H9 (cell line): ENCODE results near the gene TRIM9. TPM values are rescaled to one million over a fixed set of nuclear protein-coding genes. Genes with fewer than 3 reads are reported as not detected.

Experiments used
- DNase-seq: peaks from one replicate; pipeline ENCODE4 v3.0.0-alpha.2; 2017
- H2AFZ ChIP-seq: one replicate; pipeline ENCODE4 v1.6.1; 2013; ENCODE audit warnings: mild to moderate bottlenecking, low read length, control low read depth, moderate library complexity
- H2AK5ac ChIP-seq: 2 replicates; pipeline ENCODE4 v1.6.1; 2013; ENCODE audit warnings: low read length, control low read depth, mixed read lengths; ENCODE audit not compliant: insufficient read length
- H2BK120ac ChIP-seq: one replicate; pipeline ENCODE4 v1.6.1; 2013; ENCODE audit warnings: low read depth, mild to moderate bottlenecking, low read length, control low read depth, inconsistent platforms; ENCODE audit not compliant: poor library complexity, severe bottlenecking
- H2BK12ac ChIP-seq: 2 replicates; pipeline ENCODE4 v1.6.1; 2013; ENCODE audit warnings: low read length, control low read depth, mixed read lengths, low read depth; ENCODE audit not compliant: insufficient read length
- H2BK15ac ChIP-seq: 2 replicates; pipeline ENCODE4 v1.6.1; 2013; ENCODE audit warnings: low read depth, low read length, control low read depth
- H2BK20ac ChIP-seq: one replicate; pipeline ENCODE4 v1.6.1; 2013; ENCODE audit warnings: low read depth, mild to moderate bottlenecking, low read length, control low read depth, inconsistent platforms; ENCODE audit not compliant: poor library complexity, severe bottlenecking
- H2BK5ac ChIP-seq: 2 replicates; pipeline ENCODE4 v1.6.1; 2013; ENCODE audit warnings: low read length, control low read depth, mixed read lengths; ENCODE audit not compliant: insufficient read length
- H3K14ac ChIP-seq: 2 replicates; pipeline ENCODE4 v1.6.1; 2013; ENCODE audit warnings: low read length, control low read depth; ENCODE audit not compliant: insufficient read depth
- H3K18ac ChIP-seq: 2 replicates; pipeline ENCODE4 v1.6.1; 2013; ENCODE audit warnings: low read depth, mild to moderate bottlenecking, mixed read lengths, low read length, control low read depth; ENCODE audit not compliant: insufficient read length
- H3K23ac ChIP-seq: 2 replicates; pipeline ENCODE4 v1.6.1; 2013; ENCODE audit warnings: low read length, control low read depth, mixed read lengths, low read depth; ENCODE audit not compliant: insufficient read length
- H3K23me2 ChIP-seq: 2 replicates; pipeline ENCODE4 v1.6.1; 2013; ENCODE audit warnings: low read depth, mild to moderate bottlenecking, mixed read lengths, low read length, control low read depth; ENCODE audit not compliant: insufficient read length, poor library complexity, severe bottlenecking
- H3K27ac ChIP-seq: 2 replicates; pipeline ENCODE4 v1.5.1; 2013; ENCODE audit warnings: low read length, control low read depth, mixed read lengths, low read depth; ENCODE audit not compliant: insufficient read length
- H3K27me3 ChIP-seq: 2 replicates; pipeline ENCODE4 v1.6.1; 2013; ENCODE audit warnings: low read length, control low read depth, inconsistent platforms; ENCODE audit not compliant: insufficient read depth
- H3K4ac ChIP-seq: 2 replicates; pipeline ENCODE4 v1.6.1; 2013; ENCODE audit warnings: low read depth, mild to moderate bottlenecking, control low read depth, inconsistent platforms, low read length, moderate library complexity
- H3K4me1 ChIP-seq: 2 replicates; pipeline ENCODE4 v1.6.1; 2013; ENCODE audit warnings: low read length, control low read depth, inconsistent platforms; ENCODE audit not compliant: insufficient read depth
- H3K4me2 ChIP-seq: 2 replicates; pipeline ENCODE4 v1.6.1; 2013; ENCODE audit warnings: low read length, control low read depth, mixed read lengths; ENCODE audit not compliant: insufficient read length, insufficient read depth
- H3K56ac ChIP-seq: 2 replicates; pipeline ENCODE4 v1.6.1; 2013; ENCODE audit warnings: low read depth, mild to moderate bottlenecking, mixed read lengths, low read length, control low read depth; ENCODE audit not compliant: insufficient read length
- H3K79me1 ChIP-seq: 2 replicates; pipeline ENCODE4 v1.6.1; 2013; ENCODE audit warnings: low read depth, mild to moderate bottlenecking, moderate library complexity, low read length, control low read depth, inconsistent platforms; ENCODE audit not compliant: insufficient read depth, poor library complexity, severe bottlenecking
- H3K79me2 ChIP-seq: 2 replicates; pipeline ENCODE4 v1.6.1; 2013; ENCODE audit warnings: low read length, control low read depth, inconsistent platforms; ENCODE audit not compliant: insufficient read depth
- H3K9ac ChIP-seq: 2 replicates; pipeline ENCODE4 v1.6.1; 2013; ENCODE audit warnings: low read length, control low read depth, mixed read lengths; ENCODE audit not compliant: insufficient read length; ENCODE audit errors: extremely low read depth
- H3K9me3 ChIP-seq: one replicate; pipeline ENCODE4 v1.6.1; 2013; ENCODE audit warnings: low read depth, low read length, inconsistent platforms; ENCODE audit not compliant: control insufficient read depth
- H3T11ph ChIP-seq: one replicate; pipeline ENCODE4 v1.6.1; 2013; ENCODE audit warnings: mild to moderate bottlenecking, low read length, control low read depth, inconsistent platforms
- H4K20me1 ChIP-seq: one replicate; pipeline ENCODE4 v1.6.1; 2013; ENCODE audit not compliant: control insufficient read depth, insufficient read length, insufficient read depth
- H4K5ac ChIP-seq: 2 replicates; pipeline ENCODE4 v1.6.1; 2013; ENCODE audit warnings: low read depth, mild to moderate bottlenecking, mixed read lengths, low read length, control low read depth; ENCODE audit not compliant: insufficient read length
- H4K8ac ChIP-seq: replicated peaks from 2 replicates; pipeline ENCODE4 v1.6.1; 2013; ENCODE audit warnings: low read length, control low read depth, mixed read lengths, low read depth; ENCODE audit not compliant: insufficient read length
- H4K91ac ChIP-seq: 2 replicates; pipeline ENCODE4 v1.6.1; 2013; ENCODE audit warnings: low read depth, mild to moderate bottlenecking, moderate library complexity, mixed read lengths, low read length, control low read depth; ENCODE audit not compliant: insufficient read length
- H3K27ac Mint-ChIP-seq, 3 experiments: 2 replicates in 2 of 3; 3 replicates in 1 of 3; pipeline ENCODE4 v1.8.0; 2020 to 2021; ENCODE audit warnings: mixed read lengths in 3 of 3, mild to moderate bottlenecking in 1 of 3, moderate library complexity in 1 of 3
- H3K27me3 Mint-ChIP-seq: 2 replicates; pipeline ENCODE4 v1.8.0; 2021; ENCODE audit warnings: low read depth, mild to moderate bottlenecking, moderate library complexity, mixed read lengths
- H3K36me3 Mint-ChIP-seq, 3 experiments: 2 replicates in 2 of 3; 3 replicates in 1 of 3; pipeline ENCODE4 v1.8.0; 2020 to 2021; ENCODE audit warnings: low read depth in 3 of 3, mixed read lengths in 3 of 3; ENCODE audit not compliant: insufficient read depth in 1 of 3
- H3K4me1 Mint-ChIP-seq, 2 experiments: 2 replicates each; pipeline ENCODE4 v1.8.0; 2020; ENCODE audit warnings: mixed read lengths in 2 of 2
- H3K4me3 Mint-ChIP-seq, 2 experiments: 2 replicates in 1 of 2; 3 replicates in 1 of 2; pipeline ENCODE4 v1.8.0; 2020 to 2021; ENCODE audit warnings: mild to moderate bottlenecking in 2 of 2, mixed read lengths in 2 of 2, moderate library complexity in 1 of 2
- H3K9me3 Mint-ChIP-seq, 2 experiments: 2 replicates in 1 of 2; 3 replicates in 1 of 2; pipeline ENCODE4 v1.8.0; 2020; ENCODE audit warnings: mild to moderate bottlenecking in 2 of 2, mixed read lengths in 2 of 2, moderate library complexity in 1 of 2
- WGBS: extraction: QIAGEN DNeasy Blood & Tissue Kit; methylation state at CpG from one replicate; pipeline ENCODE4 v1.1.7; 2013; ENCODE audit warnings: missing lambda C conversion rate, low lambda C conversion rate, mixed read lengths; ENCODE audit not compliant: insufficient read length; ENCODE audit errors: extremely low coverage; 5-methylcytosine and 5-hydroxymethylcytosine counted together
- total RNA-seq: library from RNA; stranded (reverse); gene quantifications from 2 replicates; pipeline ENCODE4 v1.2.1, GENCODE V29; 2021
- TF ChIP-seq, protein P1 (sequence below): fragments of 200-600 bp; sonication (generic); conservative IDR thresholded peaks from 3 replicates; pipeline ENCODE4 v1.8.0; 2021; ENCODE audit warnings: antibody characterized with exemption, mild to moderate bottlenecking

The TRIM9 gene
- total RNA-seq, 1 experiment from 2014 or later = 0.98 TPM

DNA sequence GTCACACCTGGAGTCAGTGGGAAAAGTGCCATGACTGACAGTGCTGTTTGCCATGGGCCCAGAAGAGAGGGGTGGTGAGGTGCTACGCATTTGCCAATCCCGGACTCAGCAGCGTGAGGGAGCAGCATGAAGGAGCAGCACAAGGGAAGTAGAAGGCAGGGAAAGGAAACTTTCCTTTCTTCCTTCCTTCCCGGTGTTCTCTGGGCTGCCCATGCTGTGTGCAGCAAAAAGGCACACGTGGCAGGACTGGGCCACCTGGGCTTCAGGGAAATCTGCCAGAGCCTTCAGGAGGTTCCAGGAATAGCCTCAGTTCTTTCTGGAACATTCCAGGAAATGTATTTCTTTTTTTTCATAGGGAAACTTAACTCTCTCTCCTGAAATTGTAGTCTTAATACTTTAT is 23.0 kb downstream of the TRIM9 start:
- Histone ChIP-seq H3K23me2 (no peaks in the 10 kb centered on the region), H2BK15ac (no peak overlapping the region), H2BK12ac (no peak overlapping the region), H2AFZ (no peak overlapping the region), H2BK120ac (no peak overlapping the region), H2AK5ac (no peak overlapping the region), H3K27ac (no peak overlapping the region), H2BK20ac (no peak overlapping the region), H3K23ac (no peak overlapping the region), H3K27me3 (no peaks in the 10 kb centered on the region), H3K79me2 (no peaks in the 10 kb centered on the region), H4K5ac (no peak overlapping the region), H3K9me3 (no peaks in the 10 kb centered on the region), H3K4ac (no peak overlapping the region), H3K56ac (no peak overlapping the region), H3K18ac (no peak overlapping the region), H3K4me1 (no peaks in the 10 kb centered on the region; the same call in 1 of the 2 replicates), H4K91ac (no peak overlapping the region), H3K4me2 (no peak overlapping the region), H2BK5ac (no peak overlapping the region), H3K79me1 (no peaks in the 10 kb centered on the region), H3K9ac (no peak overlapping the region), H4K8ac (no peak overlapping the region), H3K14ac (no peak overlapping the region; the same call in 1 of the 2 replicates), H4K20me1 (no peaks in the 10 kb centered on the region), H3T11ph (no peak overlapping the region)
- Mint-ChIP-seq H3K4me3 (no peak overlapping the region), H3K9me3 (no peaks in the 10 kb centered on the region; a peak in 2 of 5 replicates), H3K36me3 (peaks cover 0 to 2% (median 0%) of the 10 kb centered on the region in 3 experiments; a peak in 1 of 7 replicates), H3K4me1 (peaks cover 3 to 5% of the 10 kb centered on the region in 2 experiments; a peak in 3 of 4 replicates), H3K27ac (no peak overlapping the region), H3K27me3 (no peaks in the 10 kb centered on the region)
- no peak for DNase-seq
- WGBS = no CpG with 5 or more reads among the region's 5 CpGs
- TF ChIP-seq, protein P1, sequence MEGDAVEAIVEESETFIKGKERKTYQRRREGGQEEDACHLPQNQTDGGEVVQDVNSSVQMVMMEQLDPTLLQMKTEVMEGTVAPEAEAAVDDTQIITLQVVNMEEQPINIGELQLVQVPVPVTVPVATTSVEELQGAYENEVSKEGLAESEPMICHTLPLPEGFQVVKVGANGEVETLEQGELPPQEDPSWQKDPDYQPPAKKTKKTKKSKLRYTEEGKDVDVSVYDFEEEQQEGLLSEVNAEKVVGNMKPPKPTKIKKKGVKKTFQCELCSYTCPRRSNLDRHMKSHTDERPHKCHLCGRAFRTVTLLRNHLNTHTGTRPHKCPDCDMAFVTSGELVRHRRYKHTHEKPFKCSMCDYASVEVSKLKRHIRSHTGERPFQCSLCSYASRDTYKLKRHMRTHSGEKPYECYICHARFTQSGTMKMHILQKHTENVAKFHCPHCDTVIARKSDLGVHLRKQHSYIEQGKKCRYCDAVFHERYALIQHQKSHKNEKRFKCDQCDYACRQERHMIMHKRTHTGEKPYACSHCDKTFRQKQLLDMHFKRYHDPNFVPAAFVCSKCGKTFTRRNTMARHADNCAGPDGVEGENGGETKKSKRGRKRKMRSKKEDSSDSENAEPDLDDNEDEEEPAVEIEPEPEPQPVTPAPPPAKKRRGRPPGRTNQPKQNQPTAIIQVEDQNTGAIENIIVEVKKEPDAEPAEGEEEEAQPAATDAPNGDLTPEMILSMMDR = no peak
